ENCODE measurements around the gene IGHMBP2.

DNA sequence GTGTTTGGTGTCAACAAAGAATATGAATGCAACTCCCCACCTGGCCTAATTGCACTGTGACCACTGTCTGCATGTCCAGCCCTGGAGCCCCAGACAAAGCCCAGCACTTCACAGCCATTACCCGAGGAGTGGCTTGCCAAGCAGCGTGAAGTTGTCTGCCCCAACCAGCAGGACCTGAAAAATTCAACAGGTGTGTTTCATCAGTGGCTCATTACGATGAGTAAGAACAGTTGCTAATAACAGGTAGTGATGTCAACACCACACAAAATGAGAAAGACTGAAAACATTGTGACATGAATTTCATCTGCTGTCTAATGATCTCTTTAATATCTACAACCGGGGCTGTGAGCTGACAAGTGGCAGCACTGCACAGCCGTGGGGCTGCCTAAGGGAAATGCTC is 10.4 kb upstream of the IGHMBP2 start:
- TF ChIP-seq EZH2phosphoT487 (IDR thresholded peaks at IDR 0.05; ENCODE audit: insufficient read depth, low read depth) (no peak), EZH2 (IDR thresholded peaks at IDR 0.05; ENCODE audit: insufficient read depth, poor library complexity, severe bottlenecking) (no peak)

All from GM23248 (cell line).